Testis (tissue), 3 donors: ENCODE data around the gene ZNF865. TPM values are rescaled to one million over a fixed set of nuclear protein-coding genes. Genes with fewer than 3 reads are reported as not detected.

ENCODE experiments used
- DNase-seq: peaks from one replicate; pipeline ENCODE4 v3.0.0-alpha.2; 2019
- H3K27ac ChIP-seq, 2 donors: fragments of 200-600 bp; sonication (generic); one replicate each; pipeline ENCODE4 v1.5.1; 2019
- H3K27me3 ChIP-seq: fragments of 200-600 bp; sonication (generic); one replicate; pipeline ENCODE4 v1.5.1; 2019
- H3K36me3 ChIP-seq: fragments of 200-600 bp; sonication (generic); one replicate; pipeline ENCODE4 v1.5.1; 2017; ENCODE audit warnings: low read depth; ENCODE audit errors: missing control alignments
- H3K4me1 ChIP-seq: fragments of 200-600 bp; sonication (generic); one replicate; pipeline ENCODE4 v1.5.1; 2019
- H3K4me3 ChIP-seq, 2 donors: fragments of 200-600 bp; sonication (generic); one replicate each; pipeline ENCODE4 v1.5.1; 2017 to 2019
- H3K9me3 ChIP-seq: fragments of 200-600 bp; sonication (generic); one replicate; pipeline ENCODE4 v1.5.1; 2017
- POLR2A ChIP-seq: fragments of 450-650 bp; IDR thresholded peaks from one replicate; pipeline ENCODE4 v1.6.1; 2017; ENCODE audit warnings: antibody characterized with exemption, mild to moderate bottlenecking, moderate library complexity
- WGBS, 2 donors: methylation state at CpG; one replicate each; pipeline ENCODE4 v1.1.5; 2018; 5-methylcytosine and 5-hydroxymethylcytosine counted together
- intact Hi-C: fragments of 100-400 bp; cut with DNase I; formaldehyde crosslinking; loops from one replicate; pipeline ENCODE4 v1.15.1; 2023; ENCODE audit warnings: low total_unique reads
- polyA plus RNA-seq: library from polyadenylated mRNA; stranded (reverse); fragments of 350-450 nt; fragmentation: Illumina TruSeq; extraction: RNeasy Lipid Tissue Mini Kit (QIAGEN cat#74804); gene quantifications from one replicate; pipeline ENCODE4 v1.2.3, GENCODE V29; 2014; ENCODE audit warnings: low read depth, low replicate concordance; ENCODE audit not compliant: insufficient read depth
- total RNA-seq, 2 donors: library from RNA; depleted of rRNA; stranded (reverse); fragments of >200 nt; gene quantifications; one replicate each; pipeline ENCODE4 v1.2.3, GENCODE V29; 2016
- TF ChIP-seq, protein P1 (sequence below), 3 experiments: fragments of 450-650 bp in 2 of 3; fragments of 200-600 bp in 1 of 3; sonication (generic) in 1 of 3; IDR thresholded peaks; one replicate each; pipeline ENCODE4 v1.5.1; 2016 to 2019; ENCODE audit warnings: antibody characterized with exemption in 3 of 3, mild to moderate bottlenecking in 2 of 3, moderate library complexity in 1 of 3

The ZNF865 gene
- total and polyA plus RNA-seq, 3 donors from 2014 or later: 4.7 to 14.5 (median 12.2) TPM

DNA sequence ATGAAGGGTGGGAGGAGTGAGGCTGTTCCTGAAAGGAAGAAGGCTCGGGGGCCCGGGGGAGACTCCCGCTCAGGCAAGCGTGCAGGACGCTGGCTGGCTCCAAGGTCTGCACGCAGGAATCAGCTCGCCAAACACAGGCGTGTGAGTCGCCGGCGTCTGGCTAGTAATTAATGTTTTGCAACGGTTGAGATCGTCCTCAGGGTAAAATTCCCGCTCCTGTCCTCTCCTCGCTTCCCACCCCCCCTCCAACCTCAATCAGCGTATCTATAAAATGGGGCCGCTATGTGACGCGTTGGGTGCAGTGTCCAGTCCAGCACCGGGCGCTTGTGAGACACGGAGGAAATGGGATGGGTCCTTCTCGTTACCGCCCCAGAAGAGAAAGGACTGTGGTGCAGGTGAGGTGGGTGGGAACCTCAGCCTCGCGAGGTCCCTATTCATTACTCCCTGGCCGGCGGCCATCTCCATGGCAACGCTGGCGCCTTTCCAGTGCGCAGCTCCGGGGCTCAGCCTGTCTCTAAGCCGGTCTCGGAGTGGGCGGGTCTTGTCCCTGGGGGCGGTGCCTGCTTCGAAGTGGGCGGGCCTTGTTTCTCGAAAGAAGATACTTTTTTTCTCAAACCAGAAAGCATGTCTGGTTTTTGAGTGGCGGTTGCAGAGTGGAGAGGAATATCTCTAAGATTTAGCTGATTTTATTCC is 18.3 kb upstream of the ZNF865 start:
- peak overlapping the region; percentile 15 to 50 for H3K4me3 ChIP-seq
- intact Hi-C loops: no loop called here
- H3K4me1 ChIP-seq: peaks cover 19% of the 10 kb centered on the region
- peak; percentile 96 for DNase-seq
- H3K36me3 ChIP-seq: no peaks in the 10 kb centered on the region
- no peak for TF ChIP-seq POLR2A
- TF ChIP-seq, protein P1, sequence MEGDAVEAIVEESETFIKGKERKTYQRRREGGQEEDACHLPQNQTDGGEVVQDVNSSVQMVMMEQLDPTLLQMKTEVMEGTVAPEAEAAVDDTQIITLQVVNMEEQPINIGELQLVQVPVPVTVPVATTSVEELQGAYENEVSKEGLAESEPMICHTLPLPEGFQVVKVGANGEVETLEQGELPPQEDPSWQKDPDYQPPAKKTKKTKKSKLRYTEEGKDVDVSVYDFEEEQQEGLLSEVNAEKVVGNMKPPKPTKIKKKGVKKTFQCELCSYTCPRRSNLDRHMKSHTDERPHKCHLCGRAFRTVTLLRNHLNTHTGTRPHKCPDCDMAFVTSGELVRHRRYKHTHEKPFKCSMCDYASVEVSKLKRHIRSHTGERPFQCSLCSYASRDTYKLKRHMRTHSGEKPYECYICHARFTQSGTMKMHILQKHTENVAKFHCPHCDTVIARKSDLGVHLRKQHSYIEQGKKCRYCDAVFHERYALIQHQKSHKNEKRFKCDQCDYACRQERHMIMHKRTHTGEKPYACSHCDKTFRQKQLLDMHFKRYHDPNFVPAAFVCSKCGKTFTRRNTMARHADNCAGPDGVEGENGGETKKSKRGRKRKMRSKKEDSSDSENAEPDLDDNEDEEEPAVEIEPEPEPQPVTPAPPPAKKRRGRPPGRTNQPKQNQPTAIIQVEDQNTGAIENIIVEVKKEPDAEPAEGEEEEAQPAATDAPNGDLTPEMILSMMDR (IDR thresholded peaks at IDR 0.05): no peak
- no peaks in the 10 kb centered on the region for H3K27me3 ChIP-seq
- WGBS, 2 donors: 0 to 2% methylated on average over 34 to 40 of the region's 40 CpGs
- no peaks in the 10 kb centered on the region for H3K9me3 ChIP-seq
- H3K27ac ChIP-seq: no peak overlapping the region

DNA sequence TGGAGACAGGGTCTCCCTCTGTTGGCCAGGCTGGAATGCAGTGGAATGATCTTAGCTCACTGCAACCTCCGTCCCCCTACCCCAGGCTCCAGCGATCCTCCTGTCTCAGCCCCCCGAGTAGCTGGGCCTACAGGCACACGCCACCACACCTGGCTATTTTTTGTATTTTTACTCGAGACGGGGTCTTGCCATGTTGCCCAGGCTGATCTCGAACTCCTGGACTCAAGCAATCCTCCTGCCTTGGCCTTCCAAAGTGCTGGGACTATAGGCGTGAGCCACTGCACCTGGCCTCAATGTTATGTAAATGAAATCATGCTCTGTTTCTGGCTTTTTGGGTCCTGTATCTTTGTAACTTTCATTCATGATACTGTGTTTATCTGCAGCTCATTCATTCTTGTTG is 16.7 kb upstream of the ZNF865 start:
- WGBS, 2 donors: 92% methylated on average over 8 of the region's 8 CpGs
- TF ChIP-seq POLR2A: no peak
- TF ChIP-seq, protein P1 (IDR thresholded peaks at IDR 0.05): no peak

DNA sequence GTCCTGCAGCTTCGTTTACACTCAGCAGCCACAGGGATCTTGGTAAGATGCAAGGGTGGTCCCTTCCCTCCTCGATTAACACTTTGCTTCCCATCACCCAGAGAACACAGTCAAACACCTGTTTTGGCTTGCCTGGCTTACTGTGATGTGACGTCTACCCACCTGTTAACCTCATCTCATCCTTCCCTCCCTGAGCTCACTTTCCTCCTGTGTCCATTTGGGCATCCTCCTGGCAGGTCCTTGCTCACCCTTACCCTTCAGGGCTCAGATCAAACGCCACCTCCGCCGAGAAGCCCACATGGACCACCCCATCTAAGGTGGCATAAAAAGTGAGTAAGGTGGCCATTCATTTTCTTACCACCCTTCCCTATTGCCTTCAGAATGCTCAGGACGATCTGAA is 15.3 kb upstream of the ZNF865 start:
- H3K4me3 ChIP-seq: no peak overlapping the region
- no peaks in the 10 kb centered on the region for H3K27me3 ChIP-seq
- no peaks in the 10 kb centered on the region for H3K36me3 ChIP-seq
- DNase-seq: no peak
- 59 to 65% methylated on average over 7 of the region's 7 CpGs for WGBS, 2 donors
- H3K9me3 ChIP-seq: no peaks in the 10 kb centered on the region
- intact Hi-C loops: no loop called here
- H3K4me1 ChIP-seq: peaks cover 15% of the 10 kb centered on the region
- no peak overlapping the region for H3K27ac ChIP-seq
- TF ChIP-seq POLR2A: no peak

More for the DNA sequence above, 16.7 kb upstream of the ZNF865 start:
- intact Hi-C loops: no loop called here
- Histone ChIP-seq H3K36me3 (no peaks in the 10 kb centered on the region), H3K4me3 (no peak overlapping the region), H3K27me3 (no peaks in the 10 kb centered on the region), H3K4me1 (peaks cover 15% of the 10 kb centered on the region), H3K9me3 (no peaks in the 10 kb centered on the region), H3K27ac (no peak overlapping the region)
- no peak for DNase-seq

DNA sequence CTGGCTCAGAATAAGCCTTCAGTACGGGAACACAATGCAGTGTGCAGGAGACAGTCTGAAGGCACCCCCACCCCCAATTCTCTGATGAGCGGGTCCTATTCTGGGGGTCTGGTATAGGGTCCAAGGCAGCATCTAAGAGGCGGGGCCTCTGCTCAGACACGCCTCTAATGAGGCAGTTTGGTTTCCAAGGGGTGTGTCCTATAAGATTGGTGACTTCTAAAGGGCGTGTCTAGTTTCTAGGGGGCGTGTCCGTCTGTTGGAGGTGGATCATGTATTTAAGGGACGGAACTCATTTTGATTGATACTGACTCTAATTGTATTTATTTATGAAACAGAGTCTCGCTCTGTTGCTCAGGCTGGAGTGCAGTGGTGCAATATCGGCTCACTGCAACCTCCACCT is 14.8 kb upstream of the ZNF865 start:
- no peak overlapping the region for H3K4me3 ChIP-seq
- H3K27ac ChIP-seq: no peak overlapping the region
- H3K9me3 ChIP-seq: no peaks in the 10 kb centered on the region
- H3K4me1 ChIP-seq: peaks cover 15% of the 10 kb centered on the region
- intact Hi-C loops: no loop called here
- no peak for DNase-seq
- TF ChIP-seq, protein P1 (IDR thresholded peaks at IDR 0.05): no peak
- no peak for TF ChIP-seq POLR2A
- no peaks in the 10 kb centered on the region for H3K36me3 ChIP-seq
- WGBS, 2 donors: 67 to 79% methylated on average over 10 of the region's 10 CpGs
- H3K27me3 ChIP-seq: no peaks in the 10 kb centered on the region

DNA sequence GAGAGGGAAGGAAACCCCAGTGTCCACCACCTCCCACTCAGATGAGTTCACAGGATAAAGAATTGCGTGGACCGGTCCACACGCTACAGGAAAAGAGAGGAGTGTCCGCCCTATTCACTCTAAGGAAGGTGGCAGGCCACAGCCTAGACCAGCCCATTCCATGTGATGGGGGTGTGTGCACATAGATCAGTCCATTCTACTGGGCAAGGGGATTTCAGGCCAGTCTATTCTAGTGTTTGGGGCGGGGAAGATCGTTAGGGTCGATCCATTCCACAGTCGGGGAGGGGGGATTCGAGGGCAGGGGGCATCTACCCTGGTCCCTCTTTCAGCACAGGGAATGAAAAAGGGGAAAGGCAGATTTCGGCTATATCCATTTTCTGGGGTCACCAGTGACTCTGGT is 13.9 kb upstream of the ZNF865 start:
- Histone ChIP-seq H3K4me1 (peaks cover 8% of the 10 kb centered on the region), H3K27ac (no peak overlapping the region), H3K9me3 (no peaks in the 10 kb centered on the region), H3K4me3 (no peak overlapping the region), H3K36me3 (no peaks in the 10 kb centered on the region), H3K27me3 (no peaks in the 10 kb centered on the region)
- intact Hi-C loops: no loop called here
- peak; percentile 48 for DNase-seq
- WGBS, 2 donors: 67 to 69% methylated on average over 9 to 10 of the region's 10 CpGs
- TF ChIP-seq, protein P1 (IDR thresholded peaks at IDR 0.05): no peak
- no peak for TF ChIP-seq POLR2A
